WTC11 (cell line): ENCODE data around the gene FKBP5. TPM values are rescaled to one million over a fixed set of nuclear protein-coding genes. Genes with fewer than 3 reads are reported as not detected.

Experiments
- ATAC-seq: fragments of 200-7000 bp; cut with Tn5 transposase; 2 replicates; pipeline ENCODE4 v1.10.0; 2021; ENCODE audit warnings: mild to moderate bottlenecking, moderate library complexity
- CTCF ChIA-PET: fragments of 300-600 bp; sonication (Branson Sonifier 250); formaldehyde crosslinking; loops from one replicate; lab custom pipeline; 2021; ENCODE audit warnings: antibody characterized with exemption; lab: Charles Lee
- POLR2A ChIA-PET: fragments of 350-600 bp; sonication (Branson Sonifier 250); formaldehyde crosslinking; loops from one replicate; lab custom pipeline; 2021; ENCODE audit warnings: antibody characterized with exemption; lab: Charles Lee
- DNase-seq: peaks from one replicate; pipeline ENCODE4 v3.0.0; 2021; ENCODE audit warnings: low spot score
- H3K27ac Mint-ChIP-seq: 2 replicates; pipeline ENCODE4 v1.8.0; 2021; ENCODE audit warnings: mixed read lengths
- H3K27me3 Mint-ChIP-seq: 2 replicates; pipeline ENCODE4 v1.8.0; 2021; ENCODE audit warnings: low read depth, mild to moderate bottlenecking, moderate library complexity, mixed read lengths
- H3K36me3 Mint-ChIP-seq: 2 replicates; pipeline ENCODE4 v1.8.0; 2021; ENCODE audit warnings: mixed read lengths
- H3K4me1 Mint-ChIP-seq: 2 replicates; pipeline ENCODE4 v1.8.0; 2022; ENCODE audit warnings: mixed read lengths
- H3K4me3 Mint-ChIP-seq: 2 replicates; pipeline ENCODE4 v1.8.0; 2021; ENCODE audit warnings: mild to moderate bottlenecking, moderate library complexity, mixed read lengths
- H3K9me3 Mint-ChIP-seq: 2 replicates; pipeline ENCODE4 v1.8.0; 2021; ENCODE audit warnings: mixed read lengths
- ARID4B ChIP-seq: sonication (generic); formaldehyde crosslinking; IDR thresholded peaks from 2 replicates; pipeline ENCODE4 v1.8.0; 2023; ENCODE audit warnings: missing genetic modification reagents, mild to moderate bottlenecking, borderline replicate concordance
- ATF6 ChIP-seq: sonication (generic); formaldehyde crosslinking; IDR thresholded peaks from 2 replicates; pipeline ENCODE4 v1.8.1; 2023; ENCODE audit warnings: mild to moderate bottlenecking, missing genetic modification reagents
- CBFB ChIP-seq: sonication (generic); formaldehyde crosslinking; IDR thresholded peaks from 2 replicates; pipeline ENCODE4 v1.8.1; 2022; ENCODE audit warnings: mild to moderate bottlenecking, low read depth, missing genetic modification reagents
- E2F1 ChIP-seq: sonication (generic); formaldehyde crosslinking; IDR thresholded peaks from 2 replicates; pipeline ENCODE4 v1.8.0; 2022; ENCODE audit warnings: mild to moderate bottlenecking, missing genetic modification reagents
- FOXP4 ChIP-seq: sonication (generic); formaldehyde crosslinking; IDR thresholded peaks from 2 replicates; pipeline ENCODE4 v1.8.0; 2022; ENCODE audit warnings: mild to moderate bottlenecking, missing genetic modification reagents
- MAX ChIP-seq: sonication (generic); formaldehyde crosslinking; IDR thresholded peaks from 2 replicates; pipeline ENCODE4 v1.8.0; 2022; ENCODE audit warnings: mild to moderate bottlenecking, missing genetic modification reagents
- MYBL2 ChIP-seq: sonication (generic); formaldehyde crosslinking; IDR thresholded peaks from 2 replicates; pipeline ENCODE4 v1.8.1; 2023; ENCODE audit warnings: mild to moderate bottlenecking, moderate library complexity, missing genetic modification reagents
- NFE2L1 ChIP-seq: sonication (generic); formaldehyde crosslinking; IDR thresholded peaks from 2 replicates; pipeline ENCODE4 v1.8.1; 2023; ENCODE audit warnings: missing genetic modification reagents
- NFYB ChIP-seq: sonication (generic); formaldehyde crosslinking; conservative IDR thresholded peaks from 2 replicates; pipeline ENCODE4 v1.8.0; 2022; ENCODE audit warnings: low read depth, missing genetic modification reagents
- SMAD3 ChIP-seq: sonication (generic); formaldehyde crosslinking; IDR thresholded peaks from 2 replicates; pipeline ENCODE4 v1.8.0; 2022; ENCODE audit warnings: missing genetic modification reagents, mild to moderate bottlenecking, borderline replicate concordance
- STAT6 ChIP-seq: sonication (generic); formaldehyde crosslinking; conservative IDR thresholded peaks from 2 replicates; pipeline ENCODE4 v1.8.1; 2023; ENCODE audit warnings: mild to moderate bottlenecking, low read depth, missing genetic modification reagents, moderate library complexity
- TP53 ChIP-seq: sonication (generic); formaldehyde crosslinking; IDR thresholded peaks from 2 replicates; pipeline ENCODE4 v1.8.1; 2023; ENCODE audit warnings: mild to moderate bottlenecking, missing genetic modification reagents
- ZNF232 ChIP-seq: sonication (generic); formaldehyde crosslinking; IDR thresholded peaks from 2 replicates; pipeline ENCODE4 v1.8.0; 2022; ENCODE audit warnings: mild to moderate bottlenecking, missing genetic modification reagents
- ZNF532 ChIP-seq: fragments of 250-450 bp; sonication (Bioruptor Pico); IDR thresholded peaks from 2 replicates; pipeline ENCODE4 v1.9.0; 2021; ENCODE audit warnings: mild to moderate bottlenecking, borderline replicate concordance
- total RNA-seq: library from RNA; stranded (reverse); gene quantifications from 3 replicates; pipeline ENCODE4 v1.2.3, GENCODE V29; 2021

FKBP5 gene
- total RNA-seq, 1 experiment from 2014 or later = 27.2 TPM

GRCh38 chr6:35592178-35592577 lies 96.5 kb downstream of the FKBP5 start (continued):
- no peak for TF ChIP-seq ATF6 (CRISPR knock-in tag)
- no peak for TF ChIP-seq MYBL2 (CRISPR knock-in tag)
- TF ChIP-seq ARID4B (CRISPR knock-in tag) = no peak
- TF ChIP-seq MAX = no peak

- H3K4me3 Mint-ChIP-seq = no peak overlapping the region
- H3K9me3 Mint-ChIP-seq = no peaks in the 10 kb centered on the region
- ATAC-seq = no peak
- no peaks in the 10 kb centered on the region for H3K27me3 Mint-ChIP-seq
- ChIA-PET POLR2A (interaction anchor here (0.7 kb wide), 2 partner anchors 18 to 94 kb away, joined by 3 read pairs; partner anchors contain the start of gene TEAD3), CTCF (interaction anchor here (0.7 to 3.1 kb wide), 11 partner anchors 10 to 996 kb away, joined by 3 to 19 read pairs (median 5); no protein-coding TSS in a partner anchor)
- no peak for DNase-seq
- H3K4me1 Mint-ChIP-seq = peaks cover 5% of the 10 kb centered on the region; the same call in 1 of the 2 replicates
- peaks cover 5% of the 10 kb centered on the region; the same call in 1 of the 2 replicates for H3K36me3 Mint-ChIP-seq
- peak overlapping the region; percentile 58; the same call in 1 of the 2 replicates for H3K27ac Mint-ChIP-seq
- TF ChIP-seq SMAD3 (CRISPR knock-in tag) (no peak), NFE2L1 (no peak), STAT6 (no peak), E2F1 (CRISPR knock-in tag) (no peak), ZNF232 (no peak), TP53 (CRISPR knock-in tag) (no peak), CBFB (no peak), NFYB (CRISPR knock-in tag) (no peak), FOXP4 (CRISPR knock-in tag) (no peak), ZNF532 (CRISPR knock-in tag) (no peak)
These were observed 98.1 kb downstream of the FKBP5 start for GRCh38 chr6:35590622-35591066.
